ENCODE results near the gene ALX3.

- TF ChIP-seq, protein P1, sequence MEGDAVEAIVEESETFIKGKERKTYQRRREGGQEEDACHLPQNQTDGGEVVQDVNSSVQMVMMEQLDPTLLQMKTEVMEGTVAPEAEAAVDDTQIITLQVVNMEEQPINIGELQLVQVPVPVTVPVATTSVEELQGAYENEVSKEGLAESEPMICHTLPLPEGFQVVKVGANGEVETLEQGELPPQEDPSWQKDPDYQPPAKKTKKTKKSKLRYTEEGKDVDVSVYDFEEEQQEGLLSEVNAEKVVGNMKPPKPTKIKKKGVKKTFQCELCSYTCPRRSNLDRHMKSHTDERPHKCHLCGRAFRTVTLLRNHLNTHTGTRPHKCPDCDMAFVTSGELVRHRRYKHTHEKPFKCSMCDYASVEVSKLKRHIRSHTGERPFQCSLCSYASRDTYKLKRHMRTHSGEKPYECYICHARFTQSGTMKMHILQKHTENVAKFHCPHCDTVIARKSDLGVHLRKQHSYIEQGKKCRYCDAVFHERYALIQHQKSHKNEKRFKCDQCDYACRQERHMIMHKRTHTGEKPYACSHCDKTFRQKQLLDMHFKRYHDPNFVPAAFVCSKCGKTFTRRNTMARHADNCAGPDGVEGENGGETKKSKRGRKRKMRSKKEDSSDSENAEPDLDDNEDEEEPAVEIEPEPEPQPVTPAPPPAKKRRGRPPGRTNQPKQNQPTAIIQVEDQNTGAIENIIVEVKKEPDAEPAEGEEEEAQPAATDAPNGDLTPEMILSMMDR (conservative IDR thresholded peaks at IDR 0.05; ENCODE audit: low read length) = no peak
- TF ChIP-seq EZH2phosphoT487 (IDR thresholded peaks at IDR 0.05; ENCODE audit: borderline replicate concordance, low read depth, low read length) = no peak
Measured at GRCh38 chr1:110062612-110063011, 7.9 kb downstream of the ALX3 start.

Measured in OCI-LY7 (cell line).